ENCODE data around the gene LRRFIP2.

DNA sequence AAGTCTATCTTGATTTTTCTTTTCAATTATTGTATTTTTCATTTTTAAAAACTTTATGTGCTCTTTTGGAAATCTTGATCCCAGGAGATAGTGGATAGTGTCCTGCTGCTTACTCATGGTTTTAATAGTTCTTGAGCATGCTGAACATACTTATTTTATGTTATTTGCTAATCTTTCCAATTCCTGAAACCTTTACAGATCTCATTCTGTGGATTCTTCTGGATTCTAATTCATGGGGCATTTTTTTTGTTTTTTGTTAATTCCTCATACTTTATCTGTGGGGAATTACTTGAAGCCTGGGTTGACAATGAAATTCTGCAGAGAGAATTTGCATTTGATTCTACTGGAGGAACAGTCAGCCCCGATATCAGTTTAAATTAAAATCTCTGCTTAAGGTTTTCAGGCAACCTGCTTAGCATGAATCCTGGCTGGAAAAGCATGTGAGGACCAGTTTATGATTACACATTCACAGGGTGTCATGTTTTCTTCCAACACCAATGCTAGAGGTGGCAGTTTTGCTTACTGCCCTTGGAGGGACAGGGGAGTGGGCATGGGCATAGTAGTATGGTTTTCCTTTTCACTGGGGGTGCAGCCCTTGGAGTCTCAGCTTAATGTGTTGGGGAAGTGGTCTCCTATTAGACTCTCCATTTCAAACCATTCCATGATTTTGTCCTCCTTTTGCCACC, 135.1 kb downstream of the LRRFIP2 start:
- TF ChIP-seq, protein P1, sequence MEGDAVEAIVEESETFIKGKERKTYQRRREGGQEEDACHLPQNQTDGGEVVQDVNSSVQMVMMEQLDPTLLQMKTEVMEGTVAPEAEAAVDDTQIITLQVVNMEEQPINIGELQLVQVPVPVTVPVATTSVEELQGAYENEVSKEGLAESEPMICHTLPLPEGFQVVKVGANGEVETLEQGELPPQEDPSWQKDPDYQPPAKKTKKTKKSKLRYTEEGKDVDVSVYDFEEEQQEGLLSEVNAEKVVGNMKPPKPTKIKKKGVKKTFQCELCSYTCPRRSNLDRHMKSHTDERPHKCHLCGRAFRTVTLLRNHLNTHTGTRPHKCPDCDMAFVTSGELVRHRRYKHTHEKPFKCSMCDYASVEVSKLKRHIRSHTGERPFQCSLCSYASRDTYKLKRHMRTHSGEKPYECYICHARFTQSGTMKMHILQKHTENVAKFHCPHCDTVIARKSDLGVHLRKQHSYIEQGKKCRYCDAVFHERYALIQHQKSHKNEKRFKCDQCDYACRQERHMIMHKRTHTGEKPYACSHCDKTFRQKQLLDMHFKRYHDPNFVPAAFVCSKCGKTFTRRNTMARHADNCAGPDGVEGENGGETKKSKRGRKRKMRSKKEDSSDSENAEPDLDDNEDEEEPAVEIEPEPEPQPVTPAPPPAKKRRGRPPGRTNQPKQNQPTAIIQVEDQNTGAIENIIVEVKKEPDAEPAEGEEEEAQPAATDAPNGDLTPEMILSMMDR (IDR thresholded peaks at IDR 0.05): no peak
- TF ChIP-seq POLR2A (IDR thresholded peaks at IDR 0.05): no peak
